ENCODE results near the gene TIMM10B. TPM values are rescaled to one million over a fixed set of nuclear protein-coding genes. Genes with fewer than 3 reads are reported as not detected.

Gene TIMM10B
- total and polyA plus RNA-seq, 2 of the 13 experiments (the other 11 are each of a cell fraction or from before 2014, with no cell fraction given): 34.9 to 39.5 TPM

DNA sequence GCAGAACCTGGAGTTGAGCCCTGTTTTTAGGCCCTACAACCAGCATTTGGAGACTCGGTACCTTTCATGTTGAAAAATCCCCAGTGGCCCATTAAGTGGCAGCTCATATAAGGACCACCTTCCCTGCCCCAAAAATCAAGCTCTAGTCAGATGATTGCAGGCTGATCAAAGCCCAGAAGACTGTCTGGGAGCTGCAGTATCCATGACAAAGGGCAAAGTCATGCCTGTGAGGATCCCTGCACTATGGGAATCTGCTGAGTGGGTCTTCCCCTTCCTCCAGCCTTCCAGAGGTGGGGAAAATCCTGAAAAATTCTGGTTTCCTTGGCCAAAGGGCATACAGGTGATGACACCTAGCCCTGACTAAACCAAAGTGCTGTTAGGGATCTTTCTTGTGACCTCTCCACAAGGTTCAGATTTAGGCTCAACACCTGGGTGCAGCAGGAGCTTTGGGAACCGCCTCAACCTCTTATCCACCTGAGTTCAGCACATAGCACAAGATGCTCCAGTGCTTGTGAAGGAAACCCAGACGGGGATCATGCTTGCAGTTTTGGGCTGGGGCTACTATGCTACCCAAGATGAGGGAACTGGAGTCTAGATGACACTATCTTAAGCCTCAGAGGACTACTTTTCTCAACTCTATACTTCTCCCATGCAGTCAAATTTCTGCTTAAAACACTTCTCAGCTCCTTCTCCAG is 6.3 kb upstream of the TIMM10B start:
- 79% methylated on average over 3 of the region's 3 CpGs for WGBS (ENCODE audit: low lambda C conversion rate)
- peak overlapping the region; percentile 44 for H3K27ac ChIP-seq (ENCODE audit: extremely low read length, insufficient read depth, low read length)
- no peaks in the 10 kb centered on the region; the same call in 1 of the 2 replicates for H4K20me1 ChIP-seq (ENCODE audit: insufficient read depth, low read length)
- ChIA-PET POLR2A (interaction anchor here (1.4 to 3.3 kb wide), 5 partner anchors 13 to 144 kb away, joined by 3 to 13 read pairs (median 5); partner anchors contain the start of genes HPX and TPP1), CTCF (ENCODE audit: low intra/inter-chr PET ratio, low total read pairs) (no interaction called here)
- TF ChIP-seq SSRP1 (CRISPR knock-in tag; IDR thresholded peaks at IDR 0.05): 0 out of 2 replicates have a peak, but pooled peaks have one; percentile 37
- TF ChIP-seq POLR2G (IDR thresholded peaks at IDR 0.05; ENCODE audit: low read depth, low read length): peak; percentile 32; the same call in 1 of the 2 replicates
- TF ChIP-seq ZBTB42 (CRISPR knock-in tag; IDR thresholded peaks at IDR 0.05): no peak
- H3K4me2 ChIP-seq (ENCODE audit: low read depth, low read length): no peak overlapping the region
- FAIRE-seq (no peak), DNase-seq (ENCODE audit: low spot score) (no peak), ATAC-seq (peak; percentile 28)
- in situ Hi-C loops (cut with HindIII; ENCODE audit: extremely low pct_ligation_motif_present, low pct_unique_long_range_greater_than_20kb): no loop called here
- no peak overlapping the region for H2AFZ ChIP-seq (ENCODE audit: low read length)
- no TSS peak for BruUV-seq (replicated peaks)
- no peaks in the 10 kb centered on the region; a peak in 1 of 5 replicates for H3K27me3 ChIP-seq (ENCODE audit: control insufficient read depth in 1 of 2, insufficient read depth in 2 of 2, low read length in 2 of 2)
- H3K4me3 ChIP-seq (replicated peaks in 1 of 3; ENCODE audit: insufficient read depth in 1 of 3, low read depth in 2 of 3, low read length in 3 of 3): no peak overlapping the region
- peaks cover 9 to 25% of the 10 kb centered on the region in 2 experiments for H3K36me3 ChIP-seq (replicated peaks in 1 of 2; ENCODE audit: control insufficient read depth in 1 of 2, insufficient read depth in 2 of 2, low read length in 2 of 2)
- H3K9me3 ChIP-seq (ENCODE audit: low read length): no peaks in the 10 kb centered on the region
- H3K79me2 ChIP-seq (ENCODE audit: insufficient read depth, low read length): peaks cover 5% of the 10 kb centered on the region
- intact Hi-C loops (cut with micrococcal nuclease; ENCODE audit: unreplicated experiment): no loop called here
- peaks cover 47% of the 10 kb centered on the region for H3K4me1 ChIP-seq (ENCODE audit: insufficient read depth, low read length)
- no peak overlapping the region for H3K9ac ChIP-seq (ENCODE audit: insufficient read depth, low read depth, low read length)

DNA sequence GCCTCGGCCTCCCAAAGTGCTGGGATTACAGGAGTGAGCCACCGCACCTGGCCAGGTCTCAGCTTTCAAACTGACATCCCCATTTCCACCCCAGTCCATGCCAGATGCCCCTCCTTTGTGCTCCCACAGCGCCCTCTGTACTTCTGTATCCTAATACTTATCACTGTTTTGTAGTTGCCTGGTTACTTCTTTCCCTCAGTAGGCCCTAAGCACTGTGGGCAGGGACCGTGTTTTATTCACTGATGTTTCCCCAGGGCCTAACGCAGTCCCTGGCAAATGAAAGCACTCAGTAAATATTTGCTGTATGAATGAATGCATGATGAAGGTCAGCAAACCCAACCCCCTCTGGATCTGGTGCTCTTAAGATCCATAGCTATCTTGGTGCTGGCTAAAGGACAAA is 5.4 kb upstream of the TIMM10B start:
- H4K20me1 ChIP-seq (ENCODE audit: insufficient read depth, low read length): no peaks in the 10 kb centered on the region; the same call in 1 of the 2 replicates
- ChIA-PET POLR2A (interaction anchor here (1.4 to 2.2 kb wide), 5 partner anchors 9 to 143 kb away, joined by 3 to 13 read pairs (median 4); partner anchors contain the start of gene TPP1), CTCF (ENCODE audit: low intra/inter-chr PET ratio, low total read pairs) (no interaction called here)
- ATAC-seq (peak; percentile 14; the same call in 2 of the 3 replicates), DNase-seq (ENCODE audit: low spot score) (peak; percentile 41), FAIRE-seq (no peak)
- in situ Hi-C loops (cut with HindIII; ENCODE audit: extremely low pct_ligation_motif_present, low pct_unique_long_range_greater_than_20kb): no loop called here
- BruUV-seq (replicated peaks): no TSS peak
- H3K4me2 ChIP-seq (ENCODE audit: low read depth, low read length): no peak overlapping the region
- 52% methylated on average over 5 of the region's 5 CpGs for WGBS (ENCODE audit: low lambda C conversion rate)
- peaks cover 52% of the 10 kb centered on the region for H3K4me1 ChIP-seq (ENCODE audit: insufficient read depth, low read length)
- H3K27me3 ChIP-seq (ENCODE audit: control insufficient read depth in 1 of 2, insufficient read depth in 2 of 2, low read length in 2 of 2): no peaks in the 10 kb centered on the region; a peak in 2 of 5 replicates
- H2AFZ ChIP-seq (ENCODE audit: low read length): no peak overlapping the region
- no peaks in the 10 kb centered on the region for H3K9me3 ChIP-seq (ENCODE audit: low read length)
- H3K9ac ChIP-seq (ENCODE audit: insufficient read depth, low read depth, low read length): no peak overlapping the region
- peaks cover 9 to 25% of the 10 kb centered on the region in 2 experiments for H3K36me3 ChIP-seq (replicated peaks in 1 of 2; ENCODE audit: control insufficient read depth in 1 of 2, insufficient read depth in 2 of 2, low read length in 2 of 2)
- intact Hi-C loops (cut with micrococcal nuclease; ENCODE audit: unreplicated experiment): no loop called here
- H3K27ac ChIP-seq (ENCODE audit: extremely low read length, insufficient read depth, low read length): peak overlapping the region; percentile 30
- TF ChIP-seq GABPA (IDR thresholded peaks at IDR 0.05; ENCODE audit: low read depth, low read length) (no peak), GABPA (CRISPR knock-in tag; IDR thresholded peaks at IDR 0.05; ENCODE audit: low read depth) (no peak), RFX1 (IDR thresholded peaks at IDR 0.05) (peak; percentile 17; the same call in 1 of the 2 replicates), MBNL3 (CRISPR knock-in tag; conservative IDR thresholded peaks at IDR 0.05) (no peak), ZNF17 (CRISPR knock-in tag; IDR thresholded peaks at IDR 0.05) (no peak), ZNF24 (IDR thresholded peaks at IDR 0.05) (peak; percentile 53; the same call in 1 of the 2 replicates), THYN1 (CRISPR knock-in tag; IDR thresholded peaks at IDR 0.05; ENCODE audit: borderline replicate concordance, low read depth) (no peak), TEAD3 (CRISPR knock-in tag; optimal IDR thresholded peaks at IDR 0.05; ENCODE audit: borderline replicate concordance) (no peak), NFYB (CRISPR knock-in tag; IDR thresholded peaks at IDR 0.05) (no peak), ZBTB21 (CRISPR knock-in tag; IDR thresholded peaks at IDR 0.05) (no peak), TGIF2 (CRISPR knock-in tag; IDR thresholded peaks at IDR 0.05) (no peak), ZNF547 (CRISPR knock-in tag; IDR thresholded peaks at IDR 0.05) (no peak), ZNF720 (CRISPR knock-in tag; IDR thresholded peaks at IDR 0.05) (no peak), GFI1 (CRISPR knock-in tag; IDR thresholded peaks at IDR 0.05; ENCODE audit: borderline replicate concordance) (no peak)
- TF ChIP-seq, protein P1, sequence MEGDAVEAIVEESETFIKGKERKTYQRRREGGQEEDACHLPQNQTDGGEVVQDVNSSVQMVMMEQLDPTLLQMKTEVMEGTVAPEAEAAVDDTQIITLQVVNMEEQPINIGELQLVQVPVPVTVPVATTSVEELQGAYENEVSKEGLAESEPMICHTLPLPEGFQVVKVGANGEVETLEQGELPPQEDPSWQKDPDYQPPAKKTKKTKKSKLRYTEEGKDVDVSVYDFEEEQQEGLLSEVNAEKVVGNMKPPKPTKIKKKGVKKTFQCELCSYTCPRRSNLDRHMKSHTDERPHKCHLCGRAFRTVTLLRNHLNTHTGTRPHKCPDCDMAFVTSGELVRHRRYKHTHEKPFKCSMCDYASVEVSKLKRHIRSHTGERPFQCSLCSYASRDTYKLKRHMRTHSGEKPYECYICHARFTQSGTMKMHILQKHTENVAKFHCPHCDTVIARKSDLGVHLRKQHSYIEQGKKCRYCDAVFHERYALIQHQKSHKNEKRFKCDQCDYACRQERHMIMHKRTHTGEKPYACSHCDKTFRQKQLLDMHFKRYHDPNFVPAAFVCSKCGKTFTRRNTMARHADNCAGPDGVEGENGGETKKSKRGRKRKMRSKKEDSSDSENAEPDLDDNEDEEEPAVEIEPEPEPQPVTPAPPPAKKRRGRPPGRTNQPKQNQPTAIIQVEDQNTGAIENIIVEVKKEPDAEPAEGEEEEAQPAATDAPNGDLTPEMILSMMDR (CRISPR knock-in tag; IDR thresholded peaks at IDR 0.05): peak; percentile 29; the same call in 1 of the 2 replicates
- H3K4me3 ChIP-seq (replicated peaks in 1 of 3; ENCODE audit: insufficient read depth in 1 of 3, low read depth in 2 of 3, low read length in 3 of 3): no peak overlapping the region
- peaks cover 15% of the 10 kb centered on the region for H3K79me2 ChIP-seq (ENCODE audit: insufficient read depth, low read length)
